ENCODE measurements around the gene IFT22. TPM values are rescaled to one million over a fixed set of nuclear protein-coding genes. Genes with fewer than 3 reads are reported as not detected.

Gene IFT22
- total and polyA plus RNA-seq, 9 donors, result 21.8 to 61.3 (median 27.8) TPM

- Histone ChIP-seq H3K4me3 (no peak overlapping the region), H3K4me1 (ENCODE audit: insufficient read depth) (no peaks in the 10 kb centered on the region), H3K9me3 (no peaks in the 10 kb centered on the region), H3K27me3 (no peaks in the 10 kb centered on the region), H3K27ac (no peak overlapping the region), H3K36me3 (no peaks in the 10 kb centered on the region)
- TF ChIP-seq, protein P1, sequence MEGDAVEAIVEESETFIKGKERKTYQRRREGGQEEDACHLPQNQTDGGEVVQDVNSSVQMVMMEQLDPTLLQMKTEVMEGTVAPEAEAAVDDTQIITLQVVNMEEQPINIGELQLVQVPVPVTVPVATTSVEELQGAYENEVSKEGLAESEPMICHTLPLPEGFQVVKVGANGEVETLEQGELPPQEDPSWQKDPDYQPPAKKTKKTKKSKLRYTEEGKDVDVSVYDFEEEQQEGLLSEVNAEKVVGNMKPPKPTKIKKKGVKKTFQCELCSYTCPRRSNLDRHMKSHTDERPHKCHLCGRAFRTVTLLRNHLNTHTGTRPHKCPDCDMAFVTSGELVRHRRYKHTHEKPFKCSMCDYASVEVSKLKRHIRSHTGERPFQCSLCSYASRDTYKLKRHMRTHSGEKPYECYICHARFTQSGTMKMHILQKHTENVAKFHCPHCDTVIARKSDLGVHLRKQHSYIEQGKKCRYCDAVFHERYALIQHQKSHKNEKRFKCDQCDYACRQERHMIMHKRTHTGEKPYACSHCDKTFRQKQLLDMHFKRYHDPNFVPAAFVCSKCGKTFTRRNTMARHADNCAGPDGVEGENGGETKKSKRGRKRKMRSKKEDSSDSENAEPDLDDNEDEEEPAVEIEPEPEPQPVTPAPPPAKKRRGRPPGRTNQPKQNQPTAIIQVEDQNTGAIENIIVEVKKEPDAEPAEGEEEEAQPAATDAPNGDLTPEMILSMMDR (IDR thresholded peaks at IDR 0.05), result no peak
- TF ChIP-seq POLR2A (IDR thresholded peaks at IDR 0.05), result no peak
- no peak for TF ChIP-seq EP300 (IDR thresholded peaks at IDR 0.05)
- intact Hi-C loops (cut with DNase I), result no loop called here
- 81 to 85% (median 82%) methylated on average over 15 of the region's 15 CpGs for WGBS, 3 donors
- no peak for DNase-seq
Measured at GRCh38 chr7:101347477-101347876, 25.9 kb upstream of the IFT22 start.

DNA sequence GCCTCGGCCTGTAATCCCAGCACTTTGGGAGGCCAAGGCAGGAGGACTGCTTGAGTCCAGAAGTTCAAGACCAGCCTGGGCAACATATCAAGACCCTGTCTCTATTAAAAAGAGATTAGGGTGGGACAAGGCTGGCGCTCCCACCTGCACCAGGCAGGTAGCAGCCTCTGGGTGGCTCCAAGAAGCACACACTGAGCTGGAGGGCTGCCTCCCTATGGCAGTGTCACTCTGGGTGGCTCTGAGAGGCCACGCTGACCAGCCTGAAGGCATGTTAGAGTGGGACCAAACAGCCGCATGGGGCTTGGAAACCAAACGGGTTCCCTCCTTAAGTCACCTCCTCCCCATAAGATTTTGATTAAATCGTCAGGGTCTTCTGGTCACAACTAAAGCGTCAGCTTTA, 21.3 kb upstream of the IFT22 start:
- Histone ChIP-seq H3K27me3 (no peaks in the 10 kb centered on the region), H3K4me1 (ENCODE audit: insufficient read depth) (no peaks in the 10 kb centered on the region), H3K27ac (no peak overlapping the region), H3K36me3 (no peaks in the 10 kb centered on the region), H3K9me3 (no peaks in the 10 kb centered on the region), H3K4me3 (no peak overlapping the region)
- 54 to 62% (median 62%) methylated on average over 7 of the region's 7 CpGs for WGBS, 3 donors
- no peak for DNase-seq
- TF ChIP-seq EP300 (IDR thresholded peaks at IDR 0.05) (no peak), POLR2A (IDR thresholded peaks at IDR 0.05) (no peak)
- TF ChIP-seq, protein P1 (IDR thresholded peaks at IDR 0.05), result no peak
- intact Hi-C loops (cut with DNase I), result no loop called here

- intact Hi-C loops (cut with DNase I), result no loop called here
- WGBS, 3 donors, result 81 to 84% (median 83%) methylated on average over 14 of the region's 14 CpGs
- H3K9me3 ChIP-seq, result no peaks in the 10 kb centered on the region
- no peaks in the 10 kb centered on the region for H3K36me3 ChIP-seq
- H3K4me1 ChIP-seq (ENCODE audit: insufficient read depth), result no peaks in the 10 kb centered on the region
- no peak overlapping the region for H3K27ac ChIP-seq
- TF ChIP-seq EP300 (IDR thresholded peaks at IDR 0.05) (no peak), POLR2A (IDR thresholded peaks at IDR 0.05) (no peak)
- TF ChIP-seq, protein P1 (IDR thresholded peaks at IDR 0.05), result no peak
- H3K4me3 ChIP-seq, result no peak overlapping the region
- no peaks in the 10 kb centered on the region for H3K27me3 ChIP-seq
- DNase-seq, result no peak
Measured at GRCh38 chr7:101340379-101340778, 18.8 kb upstream of the IFT22 start.

DNA sequence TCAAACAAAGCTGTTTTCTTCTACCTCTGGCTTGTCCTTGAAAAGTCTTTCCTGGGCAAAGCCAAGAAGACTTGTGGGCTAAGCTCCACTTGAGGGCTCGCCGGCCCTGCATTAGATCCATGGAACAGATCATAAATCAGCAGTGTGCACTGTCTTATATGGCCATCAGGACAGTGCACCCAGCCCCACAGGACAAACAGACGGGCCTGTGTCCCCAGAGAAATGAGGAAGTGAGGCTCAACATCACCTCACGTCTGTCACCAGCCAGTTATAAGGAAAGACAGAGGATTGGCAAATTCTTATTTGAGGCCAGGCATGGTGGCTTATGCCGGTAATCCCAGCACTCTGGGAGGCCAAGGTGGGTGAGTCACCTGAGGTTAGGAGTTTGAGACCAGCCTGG, 12.3 kb upstream of the IFT22 start:
- WGBS, 3 donors, result 69 to 80% (median 74%) methylated on average over 5 of the region's 5 CpGs
- no peaks in the 10 kb centered on the region for H3K36me3 ChIP-seq
- no peak for DNase-seq
- no peak overlapping the region for H3K27ac ChIP-seq
- TF ChIP-seq, protein P1 (IDR thresholded peaks at IDR 0.05), result no peak
- no peak for TF ChIP-seq EP300 (IDR thresholded peaks at IDR 0.05)
- TF ChIP-seq POLR2A (IDR thresholded peaks at IDR 0.05), result no peak
- H3K4me3 ChIP-seq, result no peak overlapping the region
- no peaks in the 10 kb centered on the region for H3K27me3 ChIP-seq
- intact Hi-C loops (cut with DNase I), result no loop called here
- no peaks in the 10 kb centered on the region for H3K9me3 ChIP-seq
- H3K4me1 ChIP-seq (ENCODE audit: insufficient read depth), result no peaks in the 10 kb centered on the region

GRCh38 chr7:101332026-101332425, 10.4 kb upstream of the IFT22 start:
- H3K27ac ChIP-seq, result no peak overlapping the region
- H3K27me3 ChIP-seq, result no peaks in the 10 kb centered on the region
- intact Hi-C loops (cut with DNase I), result no loop called here
- DNase-seq, result no peak
- TF ChIP-seq POLR2A (IDR thresholded peaks at IDR 0.05), result no peak
- TF ChIP-seq, protein P1 (IDR thresholded peaks at IDR 0.05), result no peak
- no peak for TF ChIP-seq EP300 (IDR thresholded peaks at IDR 0.05)
- H3K4me3 ChIP-seq, result no peak overlapping the region
- H3K36me3 ChIP-seq, result no peaks in the 10 kb centered on the region
- H3K9me3 ChIP-seq, result no peaks in the 10 kb centered on the region
- H3K4me1 ChIP-seq (ENCODE audit: insufficient read depth), result no peaks in the 10 kb centered on the region
- 83 to 89% (median 88%) methylated on average over 8 of the region's 8 CpGs for whole genome bisulfite sequencing, 3 donors
